GM12875 (cell line): Measurements from ENCODE around the gene GMPPA.

Experiments
- H3K4me3 ChIP-seq: one replicate; pipeline ENCODE4 v1.5.1; 2011; ENCODE audit warnings: low read depth, low read length, control low read depth
- CTCF ChIP-seq: IDR thresholded peaks from 2 replicates; pipeline ENCODE4 v1.5.1; 2011; ENCODE audit warnings: low read depth, mild to moderate bottlenecking, control low read depth, inconsistent platforms, low read length, moderate library complexity, borderline replicate concordance; ENCODE audit not compliant: insufficient read depth

Gene GMPPA

DNA sequence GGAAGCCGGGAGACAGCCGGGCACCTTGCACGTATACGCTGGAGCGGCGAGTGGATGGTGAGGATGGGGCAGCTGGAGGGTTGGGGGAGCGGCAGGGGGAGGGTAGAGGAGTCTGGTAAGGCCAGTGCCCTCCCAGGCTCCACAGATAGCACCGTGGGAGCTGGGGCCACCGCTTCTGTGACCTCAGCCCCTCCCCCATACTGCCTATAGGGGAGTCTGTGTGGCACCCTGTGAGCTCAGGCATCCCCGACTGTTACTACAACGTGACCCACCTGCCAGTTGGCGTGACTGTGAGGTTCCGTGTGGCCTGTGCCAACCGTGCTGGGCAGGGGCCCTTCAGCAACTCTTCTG, 9.9 kb upstream of the GMPPA start:
- no peak overlapping the region for H3K4me3 ChIP-seq
- no peak for TF ChIP-seq CTCF

DNA sequence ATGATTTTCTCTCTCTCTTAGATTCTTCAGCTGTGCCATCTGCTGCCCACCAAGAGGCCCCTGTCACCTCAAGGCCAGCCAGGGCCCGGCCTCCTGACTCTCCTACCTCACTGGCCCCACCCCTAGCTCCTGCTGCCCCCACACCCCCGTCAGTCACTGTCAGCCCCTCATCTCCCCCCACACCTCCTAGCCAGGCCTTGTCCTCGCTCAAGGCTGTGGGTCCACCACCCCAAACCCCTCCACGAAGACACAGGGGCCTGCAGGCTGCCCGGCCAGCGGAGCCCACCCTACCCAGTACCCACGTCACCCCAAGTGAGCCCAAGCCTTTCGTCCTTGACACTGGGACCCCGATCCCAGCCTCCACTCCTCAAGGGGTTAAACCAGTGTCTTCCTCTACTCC, 9.4 kb upstream of the GMPPA start:
- TF ChIP-seq CTCF: no peak
- no peak overlapping the region for H3K4me3 ChIP-seq

DNA sequence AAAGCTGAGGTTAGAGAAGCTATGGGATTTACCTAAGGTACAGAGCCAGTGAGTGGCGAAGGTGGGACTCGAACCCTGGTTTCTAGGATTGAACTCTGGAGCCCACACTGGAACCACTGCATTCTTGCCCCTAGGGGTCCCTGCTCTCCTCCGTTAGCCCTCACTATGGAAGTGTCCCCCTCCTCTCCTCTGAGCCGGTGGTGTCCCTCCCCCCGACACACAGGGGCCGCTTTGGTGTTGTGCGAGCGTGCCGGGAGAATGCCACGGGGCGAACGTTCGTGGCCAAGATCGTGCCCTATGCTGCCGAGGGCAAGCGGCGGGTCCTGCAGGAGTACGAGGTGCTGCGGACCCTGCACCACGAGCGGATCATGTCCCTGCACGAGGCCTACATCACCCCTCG, 8.5 kb upstream of the GMPPA start:
- H3K4me3 ChIP-seq: no peak overlapping the region
- no peak for TF ChIP-seq CTCF

DNA sequence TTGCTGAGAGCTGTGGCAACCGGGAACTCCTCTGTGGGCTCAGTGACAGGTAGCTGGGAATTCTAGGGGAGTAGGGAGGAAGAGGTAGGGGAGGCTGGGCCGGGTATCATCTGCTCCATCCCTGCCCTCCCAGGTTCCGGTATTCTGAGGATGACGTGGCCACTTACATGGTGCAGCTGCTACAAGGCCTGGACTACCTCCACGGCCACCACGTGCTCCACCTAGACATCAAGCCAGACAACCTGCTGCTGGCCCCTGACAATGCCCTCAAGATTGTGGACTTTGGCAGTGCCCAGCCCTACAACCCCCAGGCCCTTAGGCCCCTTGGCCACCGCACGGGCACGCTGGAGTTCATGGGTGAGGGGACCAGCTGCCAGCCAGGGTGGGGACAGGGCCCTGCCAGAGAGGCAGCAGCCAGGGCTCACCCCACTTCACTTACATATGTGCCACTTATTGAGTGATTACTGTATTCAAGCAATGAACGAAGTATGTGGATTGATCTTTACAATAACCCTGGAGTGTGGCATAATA, 8.0 kb upstream of the GMPPA start:
- no peak for TF ChIP-seq CTCF

DNA sequence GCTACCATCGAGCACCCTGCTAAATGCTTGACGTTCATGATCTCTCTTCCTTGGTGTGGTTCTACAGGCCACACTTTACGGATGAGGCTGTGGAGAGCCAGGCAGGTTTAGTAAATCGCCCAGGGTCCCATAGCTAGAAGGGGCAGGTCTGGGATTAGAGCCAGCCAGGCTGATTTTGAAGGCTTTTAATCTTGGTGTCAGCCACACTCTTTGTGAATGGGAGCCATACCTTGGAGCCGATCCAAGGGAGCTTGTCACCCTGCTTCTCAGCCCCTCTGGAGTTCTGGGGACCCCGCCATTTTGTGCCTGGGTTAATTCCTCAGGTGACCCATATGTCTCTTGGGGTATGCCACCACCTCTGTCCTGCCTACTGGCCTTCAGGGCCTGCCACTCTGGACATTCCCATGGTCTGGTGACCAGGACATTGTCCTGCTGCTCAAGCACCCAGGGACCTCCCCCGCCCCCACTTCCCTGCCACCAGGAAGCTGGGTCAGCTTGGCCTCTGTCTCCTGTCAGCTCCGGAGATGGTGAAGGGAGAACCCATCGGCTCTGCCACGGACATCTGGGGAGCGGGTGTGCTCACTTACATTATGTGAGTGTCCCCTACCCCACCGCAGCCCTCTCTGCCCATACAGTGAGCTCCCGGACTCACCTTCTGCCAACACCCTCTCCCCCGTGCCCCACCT, 7.3 kb upstream of the GMPPA start:
- TF ChIP-seq CTCF: no peak
- no peak overlapping the region for H3K4me3 ChIP-seq

More for the DNA sequence above, 8.0 kb upstream of the GMPPA start:
- H3K4me3 ChIP-seq: no peak overlapping the region

DNA sequence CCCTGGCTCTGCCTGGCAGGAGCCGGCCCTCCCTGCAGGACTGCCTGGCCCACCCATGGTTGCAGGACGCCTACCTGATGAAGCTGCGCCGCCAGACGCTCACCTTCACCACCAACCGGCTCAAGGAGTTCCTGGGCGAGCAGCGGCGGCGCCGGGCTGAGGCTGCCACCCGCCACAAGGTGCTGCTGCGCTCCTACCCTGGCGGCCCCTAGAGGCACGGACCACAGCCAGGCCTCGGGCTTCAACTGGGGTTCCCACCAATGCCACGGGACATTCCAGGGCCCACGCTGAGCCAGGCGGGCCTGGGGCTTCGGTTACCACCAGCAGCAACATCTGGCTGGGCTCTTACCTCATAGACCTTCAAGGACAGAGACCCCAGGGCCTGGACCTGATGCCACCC, 6.1 kb upstream of the GMPPA start:
- no peak for TF ChIP-seq CTCF
- H3K4me3 ChIP-seq: no peak overlapping the region

DNA sequence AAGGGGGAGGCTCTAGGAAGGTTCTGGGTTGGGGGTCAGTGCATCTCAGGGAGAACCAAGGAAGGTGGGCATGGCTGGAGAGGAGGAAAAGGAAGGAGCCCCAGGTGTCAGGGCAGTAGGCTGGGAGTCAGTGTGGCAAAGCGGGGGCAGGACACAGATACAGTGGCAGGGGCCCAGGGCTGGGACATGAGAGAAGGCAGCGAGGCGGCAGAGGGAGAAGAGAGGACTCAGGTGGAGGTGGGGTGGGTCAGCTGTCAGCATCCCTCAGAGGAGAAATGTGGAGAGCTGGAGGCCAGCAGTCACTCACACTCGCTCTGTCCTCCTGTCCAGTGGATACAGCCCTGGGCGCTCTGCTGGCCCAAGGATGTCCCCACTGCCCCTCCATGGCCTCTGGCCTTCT, 5.6 kb upstream of the GMPPA start:
- TF ChIP-seq CTCF: no peak
- H3K4me3 ChIP-seq: no peak overlapping the region
